ENCODE results near the gene TSHZ2. TPM values are rescaled to one million over a fixed set of nuclear protein-coding genes. Genes with fewer than 3 reads are reported as not detected.

TSHZ2 gene
- total RNA-seq, 4 donors from 2014 or later: 4.0 to 57.8 (median 10.3) TPM

DNA sequence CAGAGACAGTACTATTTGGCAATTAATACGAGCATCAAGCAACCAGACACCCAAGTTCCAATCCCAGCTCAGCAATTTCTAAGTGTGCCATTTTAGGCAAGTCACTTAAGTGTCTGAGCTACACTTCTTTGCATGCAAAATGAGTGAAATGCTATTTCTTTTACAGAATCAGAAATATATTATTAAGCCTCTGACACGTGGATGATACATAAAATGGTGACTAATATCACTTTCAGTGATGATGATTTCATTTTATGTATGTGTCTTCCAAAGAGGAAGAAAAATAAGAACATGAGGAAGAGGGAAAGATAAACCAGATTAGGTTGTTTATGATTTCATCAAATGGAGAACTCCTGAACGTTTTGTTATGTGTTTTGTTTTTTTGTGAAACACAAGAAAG, 158.6 kb downstream of the TSHZ2 start:
- Histone ChIP-seq H3K36me3 (no peaks in the 10 kb centered on the region), H3K4me3 (no peak overlapping the region), H3K27ac (no peak overlapping the region), H3K4me1 (no peaks in the 10 kb centered on the region), H3K9me3 (no peaks in the 10 kb centered on the region), H3K27me3 (no peaks in the 10 kb centered on the region)
- TF ChIP-seq, protein P1, sequence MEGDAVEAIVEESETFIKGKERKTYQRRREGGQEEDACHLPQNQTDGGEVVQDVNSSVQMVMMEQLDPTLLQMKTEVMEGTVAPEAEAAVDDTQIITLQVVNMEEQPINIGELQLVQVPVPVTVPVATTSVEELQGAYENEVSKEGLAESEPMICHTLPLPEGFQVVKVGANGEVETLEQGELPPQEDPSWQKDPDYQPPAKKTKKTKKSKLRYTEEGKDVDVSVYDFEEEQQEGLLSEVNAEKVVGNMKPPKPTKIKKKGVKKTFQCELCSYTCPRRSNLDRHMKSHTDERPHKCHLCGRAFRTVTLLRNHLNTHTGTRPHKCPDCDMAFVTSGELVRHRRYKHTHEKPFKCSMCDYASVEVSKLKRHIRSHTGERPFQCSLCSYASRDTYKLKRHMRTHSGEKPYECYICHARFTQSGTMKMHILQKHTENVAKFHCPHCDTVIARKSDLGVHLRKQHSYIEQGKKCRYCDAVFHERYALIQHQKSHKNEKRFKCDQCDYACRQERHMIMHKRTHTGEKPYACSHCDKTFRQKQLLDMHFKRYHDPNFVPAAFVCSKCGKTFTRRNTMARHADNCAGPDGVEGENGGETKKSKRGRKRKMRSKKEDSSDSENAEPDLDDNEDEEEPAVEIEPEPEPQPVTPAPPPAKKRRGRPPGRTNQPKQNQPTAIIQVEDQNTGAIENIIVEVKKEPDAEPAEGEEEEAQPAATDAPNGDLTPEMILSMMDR (IDR thresholded peaks at IDR 0.05): no peak
- TF ChIP-seq POLR2A (IDR thresholded peaks at IDR 0.05): no peak
- no peak for DNase-seq

DNA sequence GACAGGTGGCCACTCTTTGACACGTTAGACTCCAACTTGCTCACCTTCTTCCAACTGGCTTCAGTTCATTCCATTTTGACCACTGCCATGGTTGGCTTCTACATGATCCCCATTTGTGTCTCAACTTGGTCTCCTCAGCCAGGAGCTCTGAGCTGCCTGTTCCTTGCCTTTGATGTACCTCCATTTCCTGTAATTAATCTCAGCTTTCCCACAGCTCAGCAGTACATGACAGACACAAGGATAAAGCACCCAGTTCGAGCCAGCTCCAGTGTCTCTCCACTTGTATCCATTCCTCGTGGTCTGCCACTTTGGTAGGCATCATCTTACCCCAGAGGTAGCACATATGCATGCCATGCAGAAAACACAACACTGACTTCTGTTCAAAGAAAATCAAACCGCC, 161.0 kb downstream of the TSHZ2 start:
- Histone ChIP-seq H3K4me3 (no peak overlapping the region), H3K9me3 (no peaks in the 10 kb centered on the region)
- TF ChIP-seq POLR2A (IDR thresholded peaks at IDR 0.05): no peak
- TF ChIP-seq, protein P1 (IDR thresholded peaks at IDR 0.05): no peak

GRCh38 chr20:53133628-53134027, 161.5 kb downstream of the TSHZ2 start:
- TF ChIP-seq, protein P1 (IDR thresholded peaks at IDR 0.05): no peak
- TF ChIP-seq POLR2A (IDR thresholded peaks at IDR 0.05): no peak
- DNase-seq: no peak
- Histone ChIP-seq H3K36me3 (no peaks in the 10 kb centered on the region), H3K9me3 (no peaks in the 10 kb centered on the region), H3K4me3 (no peak overlapping the region), H3K4me1 (no peaks in the 10 kb centered on the region), H3K27ac (no peak overlapping the region), H3K27me3 (no peaks in the 10 kb centered on the region)

More for the DNA sequence above, 161.0 kb downstream of the TSHZ2 start:
- H3K27me3 ChIP-seq: no peaks in the 10 kb centered on the region
- H3K36me3 ChIP-seq: no peaks in the 10 kb centered on the region
- H3K4me1 ChIP-seq: no peaks in the 10 kb centered on the region
- DNase-seq: no peak
- no peak overlapping the region for H3K27ac ChIP-seq

GRCh38 chr20:53136473-53136872, 164.3 kb downstream of the TSHZ2 start:
- no peak for DNase-seq
- TF ChIP-seq, protein P1 (IDR thresholded peaks at IDR 0.05): no peak
- no peak for TF ChIP-seq POLR2A (IDR thresholded peaks at IDR 0.05)
- no peaks in the 10 kb centered on the region for H3K36me3 ChIP-seq
- H3K27ac ChIP-seq: no peak overlapping the region
- no peak overlapping the region for H3K4me3 ChIP-seq
- H3K9me3 ChIP-seq: no peaks in the 10 kb centered on the region
- H3K27me3 ChIP-seq: no peaks in the 10 kb centered on the region
- no peaks in the 10 kb centered on the region for H3K4me1 ChIP-seq

DNA sequence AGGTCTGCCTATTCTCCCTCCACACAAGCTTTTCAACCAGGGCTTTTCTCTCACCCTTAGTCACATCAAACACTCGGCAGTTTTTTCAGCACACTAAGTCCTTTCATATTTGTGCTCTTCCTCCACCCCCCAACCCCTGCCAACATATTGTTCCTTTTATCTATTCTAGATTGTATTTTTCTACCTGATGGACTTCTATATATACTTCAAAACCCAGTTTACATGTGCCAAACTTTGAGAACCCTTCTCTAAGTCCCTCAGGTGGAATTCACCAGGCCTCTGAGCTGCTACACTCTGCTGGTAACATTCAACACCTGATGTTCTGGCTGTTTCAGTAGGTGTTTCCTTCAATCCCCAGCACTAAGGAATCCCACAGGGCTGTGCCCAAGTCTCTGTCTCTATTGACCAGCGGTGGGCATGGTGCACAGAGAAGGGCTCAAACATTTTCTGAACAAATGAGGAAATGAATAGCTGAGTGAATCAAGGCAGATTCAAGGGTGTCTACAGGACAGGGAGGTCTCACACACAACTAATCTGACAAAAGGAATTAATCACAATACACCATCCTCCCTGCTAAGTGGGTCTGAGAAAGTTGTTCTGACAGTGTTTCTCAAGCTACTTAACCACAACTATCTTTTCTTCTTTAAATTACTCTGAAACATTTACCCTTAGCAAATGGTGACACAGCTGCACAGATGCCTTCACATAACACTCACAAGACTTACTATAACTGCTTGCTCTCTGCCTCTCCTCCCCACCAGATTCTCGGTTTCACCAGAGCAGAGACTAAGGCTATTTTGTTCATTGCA, 166.5 kb downstream of the TSHZ2 start:
- no peak for TF ChIP-seq POLR2A (IDR thresholded peaks at IDR 0.05)
- TF ChIP-seq, protein P1 (IDR thresholded peaks at IDR 0.05): no peak
- Histone ChIP-seq H3K27ac (no peak overlapping the region), H3K36me3 (no peaks in the 10 kb centered on the region), H3K4me1 (no peaks in the 10 kb centered on the region), H3K9me3 (no peaks in the 10 kb centered on the region), H3K27me3 (no peaks in the 10 kb centered on the region), H3K4me3 (no peak overlapping the region)
- DNase-seq: no peak
